Mesenchymal stem cell (in vitro differentiated cells and primary cell): ENCODE measurements around the gene PCBD1.
"Not testable (repeated sequence)": the region's sequence is repeated elsewhere in the genome, so short reads cannot be mapped to it uniquely, and the experiment has no call there.

Source experiments
- DNase-seq: peaks from one replicate; pipeline ENCODE4 v3.0.0-alpha.2; 2013
- H2AFZ ChIP-seq: one replicate; pipeline ENCODE4 v1.6.1; 2013; ENCODE audit warnings: low read depth, mild to moderate bottlenecking, control low read depth, inconsistent platforms, low read length, moderate library complexity
- H2AK5ac ChIP-seq: 2 replicates; pipeline ENCODE4 v1.6.1; 2013; ENCODE audit warnings: low read length, moderate library complexity, mild to moderate bottlenecking, inconsistent platforms; ENCODE audit not compliant: severe bottlenecking
- H2BK120ac ChIP-seq: one replicate; pipeline ENCODE4 v1.6.1; 2013; ENCODE audit warnings: low read depth, mild to moderate bottlenecking, inconsistent platforms, low read length, moderate library complexity
- H2BK12ac ChIP-seq, 2 experiments: one replicate each; pipeline ENCODE4 v1.6.1; 2013; ENCODE audit warnings: inconsistent platforms in 2 of 2, low read length in 2 of 2, mild to moderate bottlenecking in 2 of 2, moderate library complexity in 2 of 2, control low read depth in 1 of 2
- H2BK15ac ChIP-seq: one replicate; pipeline ENCODE4 v1.6.1; 2013; ENCODE audit warnings: mild to moderate bottlenecking, low read depth, inconsistent platforms; ENCODE audit not compliant: poor library complexity, severe bottlenecking
- H2BK5ac ChIP-seq: 2 replicates; pipeline ENCODE4 v1.6.1; 2013; ENCODE audit warnings: low read depth, mild to moderate bottlenecking, low read length, control low read depth, inconsistent platforms; ENCODE audit not compliant: poor library complexity, severe bottlenecking
- H3K14ac ChIP-seq, 2 experiments: one replicate each; pipeline ENCODE4 v1.6.1; 2013; ENCODE audit warnings: inconsistent platforms in 2 of 2, low read length in 2 of 2, control low read depth in 1 of 2, mild to moderate bottlenecking in 1 of 2, moderate library complexity in 1 of 2
- H3K18ac ChIP-seq, 2 experiments: one replicate each; pipeline ENCODE4 v1.6.1; 2013; ENCODE audit warnings: inconsistent platforms in 2 of 2, low read length in 2 of 2, control low read depth in 1 of 2, low read depth in 1 of 2, mild to moderate bottlenecking in 1 of 2
- H3K23ac ChIP-seq, 2 experiments: one replicate each; pipeline ENCODE4 v1.6.1; 2013; ENCODE audit warnings: inconsistent platforms in 2 of 2, low read length in 2 of 2, mild to moderate bottlenecking in 2 of 2, moderate library complexity in 2 of 2, control low read depth in 1 of 2
- H3K27ac ChIP-seq: 2 replicates; pipeline ENCODE4 v1.5.1; 2013; ENCODE audit warnings: mild to moderate bottlenecking, moderate library complexity, low read length, control low read depth, inconsistent platforms; ENCODE audit not compliant: poor library complexity, severe bottlenecking
- H3K27me3 ChIP-seq, 2 experiments: 2 replicates each; pipeline versions ENCODE4 v1.6.1 to v1.7.0; 2013; ENCODE audit warnings: low read length in 2 of 2, mild to moderate bottlenecking in 2 of 2, moderate library complexity in 2 of 2, control low read depth in 1 of 2, inconsistent platforms in 1 of 2; ENCODE audit not compliant: control insufficient read depth in 1 of 2, insufficient read depth in 1 of 2
- H3K36me3 ChIP-seq, 2 experiments: 2 replicates each; pipeline versions ENCODE4 v1.6.1 to v1.7.0; 2013; ENCODE audit warnings: low read length in 2 of 2, control low read depth in 1 of 2, inconsistent platforms in 1 of 2, low read depth in 1 of 2, mild to moderate bottlenecking in 1 of 2; ENCODE audit not compliant: insufficient read depth in 2 of 2, control insufficient read depth in 1 of 2
- H3K4ac ChIP-seq, 2 experiments: one replicate each; pipeline ENCODE4 v1.6.1; 2013; ENCODE audit warnings: inconsistent platforms in 2 of 2, low read length in 2 of 2, mild to moderate bottlenecking in 2 of 2, moderate library complexity in 2 of 2, control low read depth in 1 of 2, low read depth in 1 of 2
- H3K4me1 ChIP-seq: 2 replicates; pipeline ENCODE4 v1.6.1; 2013; ENCODE audit warnings: low read depth, low read length, control low read depth; ENCODE audit not compliant: control insufficient read depth, insufficient read depth
- H3K4me2 ChIP-seq: 2 replicates; pipeline ENCODE4 v1.6.1; 2013; ENCODE audit warnings: low read length, mild to moderate bottlenecking, inconsistent platforms; ENCODE audit not compliant: poor library complexity, severe bottlenecking
- H3K4me3 ChIP-seq, 2 experiments: 2 replicates each; pipeline versions ENCODE4 v1.5.1 to v1.7.0; 2013; ENCODE audit warnings: low read length in 2 of 2, mild to moderate bottlenecking in 2 of 2, control low read depth in 1 of 2, low read depth in 1 of 2; ENCODE audit not compliant: insufficient read depth in 1 of 2
- H3K79me1 ChIP-seq: replicated peaks from 2 replicates; pipeline ENCODE4 v1.6.1; 2013; ENCODE audit warnings: mild to moderate bottlenecking, control low read depth, low read length, inconsistent platforms; ENCODE audit not compliant: poor library complexity, severe bottlenecking
- H3K9ac ChIP-seq: 2 replicates; pipeline ENCODE4 v1.7.0; 2013; ENCODE audit warnings: mild to moderate bottlenecking, low read length, moderate library complexity
- H3K9me3 ChIP-seq: 2 replicates; pipeline ENCODE4 v1.7.0; 2013; ENCODE audit warnings: mild to moderate bottlenecking, low read length; ENCODE audit not compliant: control insufficient read depth
- H4K8ac ChIP-seq: one replicate; pipeline ENCODE4 v1.6.1; 2013; ENCODE audit warnings: inconsistent platforms, mild to moderate bottlenecking, low read length, moderate library complexity
- H4K91ac ChIP-seq: one replicate; pipeline ENCODE4 v1.6.1; 2013; ENCODE audit warnings: mild to moderate bottlenecking, low read length, inconsistent platforms
- WGBS: methylation state at CpG from one replicate; pipeline ENCODE4 v1.1.7; 2013; ENCODE audit warnings: mixed read lengths; 5-methylcytosine and 5-hydroxymethylcytosine counted together

Gene PCBD1

GRCh38 chr10:70864935-70865334, 23.4 kb downstream of the PCBD1 start:
- Histone ChIP-seq H3K27me3 (no peaks in the 10 kb centered on the region), H2BK15ac (no peak overlapping the region), H3K27ac (no peak overlapping the region), H2BK120ac (no peak overlapping the region), H3K36me3 (peaks cover 21 to 28% of the 10 kb centered on the region in 2 experiments), H3K79me1 (peaks cover 3% of the 10 kb centered on the region), H3K9ac (no peak overlapping the region), H4K8ac (no peak overlapping the region), H3K14ac (no peak overlapping the region), H3K4me1 (peaks cover 5% of the 10 kb centered on the region), H2AK5ac (no peak overlapping the region), H3K4me3 (no peak overlapping the region), H3K18ac (no peak overlapping the region), H3K4ac (no peak overlapping the region), H2BK12ac (no peak overlapping the region), H3K23ac (no peak overlapping the region), H3K9me3 (no peaks in the 10 kb centered on the region), H3K4me2 (no peak overlapping the region), H2AFZ (no peak overlapping the region), H4K91ac (no peak overlapping the region), H2BK5ac (no peak overlapping the region)
- no peak for DNase-seq
- WGBS = 100% methylated on average over 1 of the region's 1 CpG

GRCh38 chr10:70863470-70864160, 24.8 kb downstream of the PCBD1 start:
- H2BK5ac ChIP-seq = no peak overlapping the region
- no peak overlapping the region for H2AFZ ChIP-seq
- no peak for DNase-seq
- H3K4me2 ChIP-seq = no peak overlapping the region
- H4K91ac ChIP-seq = no peak overlapping the region
- no peak overlapping the region for H3K23ac ChIP-seq
- peaks cover 5% of the 10 kb centered on the region for H3K4me1 ChIP-seq
- peaks cover 14 to 32% of the 10 kb centered on the region in 2 experiments for H3K36me3 ChIP-seq
- H2AK5ac ChIP-seq = no peak overlapping the region
- no peaks in the 10 kb centered on the region for H3K9me3 ChIP-seq
- H3K18ac ChIP-seq = no peak overlapping the region
- no peak overlapping the region for H3K4me3 ChIP-seq
- H3K27ac ChIP-seq = no peak overlapping the region
- no peak overlapping the region for H3K4ac ChIP-seq
- no peak overlapping the region for H3K9ac ChIP-seq
- no peaks in the 10 kb centered on the region for H3K27me3 ChIP-seq
- no peak overlapping the region for H3K14ac ChIP-seq
- H2BK15ac ChIP-seq = no peak overlapping the region
- H2BK12ac ChIP-seq = no peak overlapping the region
- H4K8ac ChIP-seq = no peak overlapping the region
- H3K79me1 ChIP-seq = peaks cover 3% of the 10 kb centered on the region
- H2BK120ac ChIP-seq = no peak overlapping the region

GRCh38 chr10:70861495-70862197, 26.7 kb downstream of the PCBD1 start:
- not testable (repeated sequence) for H3K79me1 ChIP-seq, H3K27ac ChIP-seq, H3K9ac ChIP-seq, H3K4me2 ChIP-seq, H3K9me3 ChIP-seq, H3K4ac ChIP-seq, H3K4me1 ChIP-seq, DNase-seq, H3K18ac ChIP-seq, H2AK5ac ChIP-seq, H3K14ac ChIP-seq, H2AFZ ChIP-seq, H4K91ac ChIP-seq, H3K23ac ChIP-seq, H2BK15ac ChIP-seq, H2BK120ac ChIP-seq, H2BK5ac ChIP-seq, H2BK12ac ChIP-seq, H3K4me3 ChIP-seq, H4K8ac ChIP-seq, H3K27me3 ChIP-seq
- 98% methylated on average over 41 of the region's 42 CpGs for WGBS
- H3K36me3 ChIP-seq = peaks cover 17 to 43% of the 10 kb centered on the region in 2 experiments

DNA sequence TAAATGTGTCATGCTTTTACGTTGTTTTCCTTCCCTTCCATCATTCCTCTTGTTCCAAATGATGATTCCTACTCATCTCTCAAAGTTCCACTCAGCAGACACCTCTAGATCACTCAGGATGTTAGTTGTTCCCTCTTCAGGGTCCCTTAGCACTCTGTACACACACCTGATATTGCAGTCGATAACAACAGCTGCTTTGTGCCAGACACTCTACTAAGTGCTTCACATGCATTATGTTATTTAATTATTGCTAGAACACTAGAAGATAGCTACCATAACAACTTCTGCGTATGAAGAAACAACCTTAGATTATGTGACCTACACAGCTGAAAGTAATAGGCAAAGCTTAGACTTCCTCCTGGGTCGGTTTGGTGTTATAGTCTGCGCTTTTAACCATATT, 29.6 kb downstream of the PCBD1 start:
- H3K4me2 ChIP-seq = no peak overlapping the region
- H3K79me1 ChIP-seq = peaks cover 5% of the 10 kb centered on the region

More for the DNA sequence above, 29.6 kb downstream of the PCBD1 start:
- Histone ChIP-seq H3K9me3 (no peaks in the 10 kb centered on the region), H2BK5ac (no peak overlapping the region), H4K8ac (no peak overlapping the region), H3K18ac (no peak overlapping the region), H3K4ac (no peak overlapping the region), H2BK120ac (no peak overlapping the region), H3K23ac (no peak overlapping the region), H3K27me3 (no peaks in the 10 kb centered on the region), H2AFZ (no peak overlapping the region), H3K14ac (no peak overlapping the region), H4K91ac (no peak overlapping the region), H3K36me3 (peaks cover 22 to 65% of the 10 kb centered on the region in 2 experiments), H2BK15ac (no peak overlapping the region), H3K27ac (no peak overlapping the region), H2AK5ac (no peak overlapping the region), H3K9ac (no peak overlapping the region), H3K4me3 (no peak overlapping the region), H3K4me1 (no peaks in the 10 kb centered on the region), H2BK12ac (no peak overlapping the region)
- no peak for DNase-seq
- 98% methylated on average over 3 of the region's 5 CpGs for WGBS
